HUES48 (cell line): ENCODE measurements around the gene NEK7.
A peak's percentile ranks its signal among the peaks of the same experiment; 100 is the strongest.
"Not testable (repeated sequence)": the region's sequence is repeated elsewhere in the genome, so short reads cannot be mapped to it uniquely, and the experiment has no call there.

Experiments
- H3K27ac ChIP-seq: one replicate; pipeline ENCODE4 v1.7.0; 2013; ENCODE audit warnings: low read depth, low read length, inconsistent platforms
- H3K27me3 ChIP-seq: 2 replicates; pipeline ENCODE4 v1.6.1; 2013; ENCODE audit warnings: mild to moderate bottlenecking, low read length; ENCODE audit not compliant: control insufficient read depth, insufficient read depth
- H3K36me3 ChIP-seq: 2 replicates; pipeline ENCODE4 v1.6.1; 2013; ENCODE audit warnings: low read length; ENCODE audit not compliant: control insufficient read depth, insufficient read depth
- H3K4me1 ChIP-seq: 2 replicates; pipeline ENCODE4 v1.6.1; 2013; ENCODE audit warnings: mild to moderate bottlenecking, low read length; ENCODE audit not compliant: control insufficient read depth, insufficient read depth
- H3K4me3 ChIP-seq: 2 replicates; pipeline ENCODE4 v1.5.1; 2013; ENCODE audit warnings: mild to moderate bottlenecking, low read depth, low read length
- H3K9ac ChIP-seq: 2 replicates; pipeline ENCODE4 v1.6.1; 2013; ENCODE audit warnings: mild to moderate bottlenecking, low read depth, low read length, moderate library complexity
- H3K9me3 ChIP-seq: 2 replicates; pipeline ENCODE4 v1.6.1; 2013; ENCODE audit warnings: low read length; ENCODE audit not compliant: control insufficient read depth, insufficient read depth

Gene NEK7

DNA sequence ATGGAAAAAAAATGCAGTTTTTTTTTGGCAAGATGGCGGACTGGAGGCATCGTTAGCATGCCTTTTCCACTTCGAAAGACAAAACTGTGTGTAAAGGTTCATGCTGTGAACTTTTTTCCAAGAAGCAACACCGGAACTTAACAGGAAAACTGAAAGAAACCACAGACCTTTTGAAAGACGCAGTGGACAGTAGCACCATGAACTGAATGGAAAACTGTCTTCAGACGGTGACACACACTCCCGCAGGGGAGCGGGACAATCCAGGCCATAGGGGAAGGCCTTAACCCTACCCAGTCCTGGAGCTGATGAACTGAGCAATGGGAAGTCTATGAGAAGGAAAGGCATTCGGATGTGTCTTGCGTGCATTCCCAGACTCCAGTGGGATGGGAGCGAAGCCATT, 54.9 kb downstream of the NEK7 start:
- peaks cover 3% of the 10 kb centered on the region; the same call in 1 of the 2 replicates for H3K9me3 ChIP-seq
- no peak overlapping the region for H3K27ac ChIP-seq

DNA sequence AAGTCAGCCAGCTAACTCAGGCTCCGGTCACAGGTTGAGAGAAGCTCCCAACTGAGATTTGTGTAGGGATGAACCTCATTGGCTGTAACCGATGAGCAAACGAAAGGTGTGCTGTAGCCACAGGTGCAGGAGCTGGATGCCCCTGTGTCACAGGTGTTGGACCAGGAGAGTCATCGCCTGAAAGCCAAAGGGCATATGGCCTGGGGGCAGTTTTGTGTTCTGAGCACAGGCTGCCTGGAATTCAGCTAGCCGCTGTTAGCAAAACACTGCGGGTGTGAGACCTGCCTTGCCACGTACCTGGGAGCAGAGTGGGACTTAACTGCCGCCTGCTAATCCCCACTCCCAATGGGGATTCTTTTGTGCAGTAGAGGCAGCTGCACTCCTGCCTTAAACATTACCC, 55.3 kb downstream of the NEK7 start:
- Histone ChIP-seq H3K27me3 (no peaks in the 10 kb centered on the region), H3K36me3 (no peaks in the 10 kb centered on the region), H3K9ac (no peak overlapping the region), H3K9me3 (peaks cover 3% of the 10 kb centered on the region; the same call in 1 of the 2 replicates), H3K4me1 (no peaks in the 10 kb centered on the region), H3K27ac (no peak overlapping the region), H3K4me3 (no peak overlapping the region)

More for the DNA sequence above, 54.9 kb downstream of the NEK7 start:
- H3K9ac ChIP-seq, result no peak overlapping the region
- no peaks in the 10 kb centered on the region for H3K36me3 ChIP-seq
- H3K4me3 ChIP-seq, result no peak overlapping the region
- H3K27me3 ChIP-seq, result no peaks in the 10 kb centered on the region
- H3K4me1 ChIP-seq, result no peaks in the 10 kb centered on the region

DNA sequence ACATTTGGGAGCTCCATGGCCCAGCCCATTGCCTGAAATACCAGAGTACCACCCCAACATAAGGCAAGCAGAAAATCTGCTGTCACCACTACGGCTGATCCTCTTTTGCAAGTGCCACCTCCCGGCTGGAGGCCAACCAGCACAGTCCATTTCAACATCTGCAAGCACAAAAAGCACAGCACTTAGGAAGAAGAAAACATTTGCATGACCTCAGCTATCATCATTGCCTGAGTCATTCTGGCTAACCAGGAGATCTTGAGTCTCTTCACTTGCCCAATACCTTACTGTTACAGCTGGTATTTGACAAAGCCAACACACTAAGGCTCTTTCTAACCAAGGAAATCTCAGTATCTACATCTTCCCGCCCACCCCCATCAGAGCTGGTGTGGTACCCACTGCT, 55.9 kb downstream of the NEK7 start:
- H3K36me3 ChIP-seq, result no peaks in the 10 kb centered on the region
- H3K9ac ChIP-seq, result no peak overlapping the region
- H3K4me1 ChIP-seq, result no peaks in the 10 kb centered on the region
- H3K27ac ChIP-seq, result no peak overlapping the region
- H3K27me3 ChIP-seq, result no peaks in the 10 kb centered on the region
- H3K4me3 ChIP-seq, result no peak overlapping the region
- H3K9me3 ChIP-seq, result peaks cover 3% of the 10 kb centered on the region; the same call in 1 of the 2 replicates

DNA sequence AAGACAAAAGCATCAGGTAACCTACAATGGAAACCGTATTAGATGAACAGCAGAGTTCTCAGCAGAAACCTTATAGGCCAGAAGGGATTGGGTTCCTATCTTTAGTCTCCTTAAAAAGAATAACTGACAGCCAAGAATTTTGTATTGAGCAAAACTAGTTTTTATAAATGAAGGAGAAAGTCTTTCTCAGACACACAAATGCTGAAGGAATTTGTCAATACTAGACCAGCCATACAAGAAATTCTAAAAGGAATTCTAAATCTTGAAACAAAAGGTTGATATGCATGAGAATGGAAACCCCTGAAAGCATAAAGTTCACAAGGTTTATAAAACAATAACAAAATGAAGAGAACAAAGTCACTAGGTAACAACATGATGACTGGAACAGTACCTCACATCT, 58.1 kb downstream of the NEK7 start:
- Histone ChIP-seq H3K4me1 (no peaks in the 10 kb centered on the region), H3K4me3 (no peak overlapping the region), H3K9ac (no peak overlapping the region), H3K27ac (no peak overlapping the region), H3K9me3 (peaks cover 3% of the 10 kb centered on the region; the same call in 1 of the 2 replicates), H3K27me3 (no peaks in the 10 kb centered on the region), H3K36me3 (no peaks in the 10 kb centered on the region)

DNA sequence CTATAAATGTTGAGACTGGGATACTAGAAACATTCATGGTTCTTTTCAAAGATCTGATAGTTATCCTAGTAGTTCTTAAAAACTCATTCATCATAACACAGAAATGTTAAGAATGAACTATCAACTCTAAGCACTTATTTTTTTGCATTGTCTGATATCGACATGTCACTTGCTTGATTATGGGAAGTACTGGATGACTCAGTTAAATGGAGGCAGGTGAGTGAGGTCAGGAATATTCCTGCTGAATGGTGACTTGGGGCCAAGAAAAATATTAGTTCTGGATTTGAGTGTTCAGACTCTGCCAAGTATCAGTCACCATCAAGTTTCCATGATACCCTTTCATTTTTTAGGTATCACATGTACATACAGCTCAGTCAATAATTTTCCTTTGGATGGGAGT, 63.6 kb downstream of the NEK7 start:
- no peaks in the 10 kb centered on the region for H3K4me1 ChIP-seq
- no peaks in the 10 kb centered on the region for H3K9me3 ChIP-seq
- no peak overlapping the region for H3K4me3 ChIP-seq
- H3K27me3 ChIP-seq, result no peaks in the 10 kb centered on the region
- H3K27ac ChIP-seq, result no peak overlapping the region
- no peaks in the 10 kb centered on the region for H3K36me3 ChIP-seq
- no peak overlapping the region for H3K9ac ChIP-seq

DNA sequence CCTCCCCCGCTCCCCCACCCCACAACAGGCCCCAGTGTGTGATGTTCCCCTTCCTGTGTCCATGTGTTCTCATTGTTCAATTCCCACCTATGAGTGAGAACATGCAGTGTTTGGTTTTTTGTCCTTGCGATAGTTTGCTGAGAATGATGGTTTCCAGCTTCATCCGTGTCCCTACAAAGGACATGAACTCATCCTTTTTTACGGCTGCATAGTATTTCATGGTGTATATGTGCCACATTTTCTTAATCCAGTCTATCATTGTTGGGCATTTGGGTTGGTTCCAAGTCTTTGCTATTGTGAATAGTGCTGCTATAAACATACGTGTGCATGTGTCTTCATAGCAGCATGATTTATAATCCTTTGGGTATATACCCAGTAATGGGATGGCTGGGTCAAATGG, 70.2 kb downstream of the NEK7 start:
- H3K36me3 ChIP-seq, H3K4me1 ChIP-seq, H3K27me3 ChIP-seq, H3K4me3 ChIP-seq, H3K9ac ChIP-seq, H3K9me3 ChIP-seq, H3K27ac ChIP-seq: not testable (repeated sequence)

DNA sequence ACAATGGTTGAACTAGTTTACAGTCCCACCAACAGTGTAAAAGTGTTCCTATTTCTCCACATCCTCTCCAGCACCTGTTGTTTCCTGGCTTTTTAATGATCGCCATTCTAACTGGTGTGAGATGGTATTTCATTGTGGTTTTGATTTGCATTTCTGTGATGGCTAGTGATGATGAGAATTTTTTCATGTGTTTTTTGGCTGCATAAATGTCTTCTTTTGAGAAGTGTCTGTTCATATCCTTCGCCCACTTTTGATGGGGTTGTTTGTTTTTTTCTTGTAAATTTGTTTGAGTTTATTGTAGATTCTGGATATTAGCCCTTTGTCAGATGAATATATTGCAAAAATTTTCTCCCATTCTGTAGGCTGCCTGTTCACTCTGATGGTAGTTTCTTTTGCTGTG, 70.7 kb downstream of the NEK7 start:
- H3K27me3 ChIP-seq, H3K27ac ChIP-seq, H3K9me3 ChIP-seq, H3K36me3 ChIP-seq, H3K4me3 ChIP-seq, H3K9ac ChIP-seq: not testable (repeated sequence)
- peaks cover 10% of the 10 kb centered on the region for H3K4me1 ChIP-seq

DNA sequence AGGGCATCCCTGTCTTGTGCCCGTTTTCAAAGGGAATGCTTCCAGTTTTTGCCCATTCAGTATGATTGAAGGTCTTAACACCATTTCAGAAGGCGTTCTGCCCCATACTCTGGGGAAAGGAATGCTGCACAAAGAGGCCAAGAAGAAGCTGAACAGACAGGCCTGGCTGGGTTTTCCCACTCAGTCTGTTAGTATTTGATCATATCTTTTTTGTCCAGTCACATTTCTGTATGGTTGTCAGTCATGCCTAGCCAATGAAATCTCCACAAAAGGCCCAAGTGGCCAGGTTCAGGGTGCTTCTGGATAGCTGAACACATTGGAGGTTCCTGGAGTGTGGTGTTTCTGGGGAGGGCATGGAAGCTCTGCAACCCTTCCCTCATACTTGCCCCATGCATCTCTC, 72.1 kb downstream of the NEK7 start:
- Histone ChIP-seq H3K27me3 (no peaks in the 10 kb centered on the region), H3K4me1 (peaks cover 23% of the 10 kb centered on the region), H3K27ac (no peak overlapping the region), H3K9ac (no peak overlapping the region), H3K36me3 (no peaks in the 10 kb centered on the region), H3K4me3 (no peak overlapping the region), H3K9me3 (no peaks in the 10 kb centered on the region)

DNA sequence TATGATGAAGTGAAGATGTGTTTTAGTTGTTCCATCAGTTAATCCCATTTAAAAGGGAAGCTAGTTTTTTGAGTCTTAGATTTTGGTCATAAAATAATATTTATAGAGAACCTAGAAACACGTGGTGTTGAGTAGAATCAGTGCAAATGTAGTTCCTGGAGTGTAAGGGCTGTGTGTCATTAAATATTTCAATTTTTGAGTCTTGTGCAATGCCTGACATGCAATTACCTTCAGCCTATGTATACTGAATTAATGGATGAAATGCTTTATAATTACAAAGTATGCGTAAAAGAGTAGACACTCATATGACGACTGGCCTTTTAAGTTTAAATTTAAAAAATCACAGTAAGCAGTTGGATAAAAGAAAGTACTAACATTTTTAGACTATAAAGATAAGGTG, 75.0 kb downstream of the NEK7 start:
- H3K4me1 ChIP-seq, result peaks cover 35% of the 10 kb centered on the region
- H3K9me3 ChIP-seq, result no peaks in the 10 kb centered on the region
- H3K9ac ChIP-seq, result peak overlapping the region; percentile 45; the same call in 1 of the 2 replicates
- no peak overlapping the region for H3K4me3 ChIP-seq
- peak overlapping the region; percentile 51 for H3K27ac ChIP-seq
- no peaks in the 10 kb centered on the region for H3K36me3 ChIP-seq
- no peaks in the 10 kb centered on the region for H3K27me3 ChIP-seq

DNA sequence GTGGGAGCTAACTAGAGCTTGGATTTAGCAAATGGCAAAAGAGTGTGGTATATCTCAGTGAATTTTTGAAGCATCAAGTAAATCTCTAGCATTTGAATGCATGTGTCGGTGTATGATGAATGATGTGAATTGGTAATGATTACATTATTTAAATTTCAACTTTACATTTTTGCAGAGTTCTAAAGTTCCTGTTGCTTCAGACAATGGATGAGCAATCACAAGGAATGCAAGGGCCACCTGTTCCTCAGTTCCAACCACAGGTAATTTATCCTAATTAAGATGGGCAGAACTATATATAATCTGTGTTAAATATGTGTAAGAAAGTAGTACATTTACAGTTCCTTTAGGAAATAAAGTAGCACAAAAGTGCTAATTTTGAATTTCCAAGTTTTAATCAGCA, 75.6 kb downstream of the NEK7 start:
- H3K4me1 ChIP-seq, result peaks cover 35% of the 10 kb centered on the region
- H3K9me3 ChIP-seq, result no peaks in the 10 kb centered on the region
- H3K27ac ChIP-seq, result peak overlapping the region; percentile 51
- H3K36me3 ChIP-seq, result no peaks in the 10 kb centered on the region
- no peaks in the 10 kb centered on the region for H3K27me3 ChIP-seq
- H3K9ac ChIP-seq, result peak overlapping the region; percentile 45; the same call in 1 of the 2 replicates
- no peak overlapping the region; the same call in 1 of the 2 replicates for H3K4me3 ChIP-seq

DNA sequence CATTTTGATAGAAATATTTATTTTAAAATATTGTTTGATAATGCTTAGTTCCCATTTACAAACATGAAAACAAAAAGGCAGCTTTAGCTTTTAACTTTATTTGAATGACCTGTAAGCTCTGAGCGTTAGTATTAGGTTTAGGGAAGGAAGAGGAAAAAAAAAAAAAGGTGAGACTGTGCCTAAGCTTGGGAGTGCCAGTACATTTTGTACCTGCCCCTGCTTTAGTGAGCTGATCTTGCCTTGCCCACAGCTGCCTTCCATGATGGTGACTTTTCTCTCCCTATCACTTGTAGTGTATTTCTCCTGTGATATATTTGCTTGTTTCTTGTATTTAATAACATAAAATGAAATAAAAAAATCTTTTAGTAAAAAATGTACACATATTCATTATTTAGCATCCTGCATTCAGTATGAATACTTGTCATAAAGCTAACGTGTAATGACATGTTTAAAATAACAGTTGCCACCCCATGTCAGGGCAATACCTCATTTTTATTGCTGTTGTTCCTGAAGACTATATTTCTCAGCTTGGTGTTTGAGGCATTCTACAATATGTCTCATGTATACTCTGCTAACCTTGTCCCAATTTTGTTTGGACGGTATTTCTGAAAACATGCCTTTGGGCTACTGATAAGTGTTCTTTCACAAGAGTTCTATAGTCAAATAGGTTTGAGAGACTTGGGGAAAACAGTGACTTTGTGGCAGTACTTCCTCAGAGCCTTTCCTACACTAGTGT, 76.3 kb downstream of the NEK7 start:
- peaks cover 35% of the 10 kb centered on the region for H3K4me1 ChIP-seq

More for the DNA sequence above, 76.3 kb downstream of the NEK7 start:
- Histone ChIP-seq H3K27ac (no peak overlapping the region), H3K27me3 (no peaks in the 10 kb centered on the region), H3K9me3 (no peaks in the 10 kb centered on the region), H3K9ac (no peak overlapping the region), H3K4me3 (no peak overlapping the region), H3K36me3 (no peaks in the 10 kb centered on the region)
